Stromal cell of bone marrow (primary cell): ENCODE measurements around the gene VAMP4.
A peak's percentile ranks its signal among the peaks of the same experiment; 100 is the strongest.

Source experiments
- DNase-seq: peaks from one replicate; pipeline ENCODE4 v3.0.0-alpha.2; 2012; ENCODE audit warnings: low read depth

VAMP4 gene, protein sequence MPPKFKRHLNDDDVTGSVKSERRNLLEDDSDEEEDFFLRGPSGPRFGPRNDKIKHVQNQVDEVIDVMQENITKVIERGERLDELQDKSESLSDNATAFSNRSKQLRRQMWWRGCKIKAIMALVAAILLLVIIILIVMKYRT

DNA sequence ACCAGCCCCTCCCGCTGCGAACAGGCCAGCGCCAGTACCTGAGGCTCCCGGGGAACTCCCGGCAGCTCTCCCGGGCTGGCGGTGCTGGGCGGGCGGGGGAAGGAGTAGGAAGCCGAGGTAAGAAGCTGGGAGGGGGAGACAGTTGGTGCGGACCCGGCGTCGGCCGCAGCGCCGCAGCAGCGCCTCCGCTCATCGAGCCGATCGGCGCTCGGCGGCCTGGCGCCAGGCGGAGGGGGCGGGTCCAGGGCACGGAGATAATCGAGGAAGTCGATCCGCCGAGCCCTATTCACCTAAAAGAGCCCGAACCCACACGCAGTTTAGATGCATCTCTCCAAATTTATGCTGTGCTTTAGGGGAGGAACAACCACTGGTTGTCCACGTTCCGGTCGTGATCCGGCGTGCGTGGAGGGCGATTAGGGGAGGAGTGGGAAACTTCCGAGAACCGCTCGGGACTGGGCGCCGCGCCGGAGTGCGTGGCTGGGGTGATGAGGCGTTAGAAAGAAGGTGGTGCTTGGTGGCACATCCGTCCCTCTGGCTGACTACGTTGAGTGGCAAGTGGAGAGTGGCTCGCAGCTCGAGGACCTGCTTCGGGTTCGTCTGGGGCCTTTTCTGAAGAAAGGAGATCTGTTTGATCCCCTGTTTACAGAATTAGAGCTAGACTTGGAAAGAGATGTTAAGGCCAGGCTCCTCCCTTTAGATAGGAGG, at the start of gene VAMP4:
Gene VAMP4 (minus strand): TSS at position 194 of the 705 bp plus-strand sequence. CDS start 3,651 bp downstream, outside the sequence.
- DNase-seq = peak; percentile 77

DNA sequence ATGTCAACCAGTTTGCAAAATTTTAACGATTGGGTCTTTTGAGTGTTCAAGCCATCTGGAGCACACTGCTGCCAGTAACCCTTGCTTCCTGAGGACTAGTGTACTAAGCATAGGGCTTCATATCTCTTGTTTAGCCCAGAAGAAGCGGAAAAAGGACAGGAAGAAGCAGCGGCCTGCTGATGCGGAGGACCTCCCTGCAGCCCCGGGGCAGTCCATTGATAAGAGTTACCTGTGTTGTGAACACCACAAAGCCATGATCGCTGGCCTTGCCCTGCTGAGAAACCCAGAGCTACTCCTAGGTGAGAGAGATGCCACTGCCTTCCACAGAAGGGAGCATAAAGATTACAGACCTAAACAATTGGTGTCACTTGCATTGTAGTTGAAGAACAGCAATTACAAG, 48.5 kb upstream of the VAMP4 start:
- no peak for DNase-seq

DNA sequence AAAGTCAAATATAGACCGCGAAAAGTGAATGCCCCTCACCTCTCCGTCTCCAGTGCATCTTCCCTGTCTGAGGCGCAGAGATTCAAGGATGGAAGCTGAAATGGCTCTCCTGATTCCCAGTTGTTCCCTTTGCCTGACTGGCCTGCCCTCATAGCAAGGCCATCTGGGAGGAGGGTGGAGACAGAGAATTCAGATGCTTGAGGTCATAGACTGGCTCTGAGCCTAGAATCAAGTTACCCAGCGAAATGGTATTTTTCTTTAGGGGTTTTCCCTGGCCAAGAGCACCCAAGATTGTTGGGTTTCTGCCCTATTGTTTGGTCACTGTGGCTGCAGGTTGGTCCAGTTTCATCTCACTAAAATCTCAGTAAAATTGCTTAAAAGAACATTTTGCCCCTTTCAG, 46.8 kb upstream of the VAMP4 start:
- DNase-seq = peak; percentile 79

DNA sequence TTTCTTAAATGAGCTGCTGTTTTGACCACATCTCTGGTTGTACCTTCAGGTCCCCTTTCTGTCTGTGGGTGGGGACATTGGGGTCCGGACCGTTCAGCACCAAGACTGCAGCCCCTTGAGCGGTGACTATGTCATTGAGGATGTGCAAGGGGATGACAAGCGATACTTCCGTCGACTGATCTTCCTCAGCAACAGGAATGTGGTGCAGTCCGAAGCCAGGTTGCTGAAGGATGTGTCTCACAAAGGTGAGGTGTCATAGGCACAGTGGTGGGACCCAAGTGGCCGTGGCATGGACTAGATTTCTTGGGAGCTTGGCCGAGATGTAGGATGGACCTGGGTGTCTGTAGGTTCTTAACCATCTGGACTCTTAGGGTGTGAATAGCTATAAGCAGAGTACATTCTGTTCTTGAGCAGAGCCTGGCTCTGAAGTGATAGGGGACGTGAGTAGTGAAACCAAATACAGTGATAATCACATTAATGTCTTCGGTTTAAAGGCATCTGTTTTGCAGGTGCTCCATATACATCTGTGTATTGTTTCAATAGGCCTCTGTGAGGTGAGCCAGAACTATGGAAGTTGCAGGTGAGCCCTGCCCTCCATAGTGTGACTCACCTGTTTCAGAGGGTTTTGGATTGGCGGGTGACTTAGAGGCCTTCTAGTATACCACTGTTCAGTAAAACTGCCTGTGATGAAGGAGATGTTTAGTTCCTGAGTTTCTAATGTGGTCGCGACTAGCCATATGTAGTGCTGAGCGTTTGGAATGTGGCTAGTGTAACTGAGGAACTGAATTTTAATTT, 46.0 kb upstream of the VAMP4 start:
- no peak for DNase-seq

DNA sequence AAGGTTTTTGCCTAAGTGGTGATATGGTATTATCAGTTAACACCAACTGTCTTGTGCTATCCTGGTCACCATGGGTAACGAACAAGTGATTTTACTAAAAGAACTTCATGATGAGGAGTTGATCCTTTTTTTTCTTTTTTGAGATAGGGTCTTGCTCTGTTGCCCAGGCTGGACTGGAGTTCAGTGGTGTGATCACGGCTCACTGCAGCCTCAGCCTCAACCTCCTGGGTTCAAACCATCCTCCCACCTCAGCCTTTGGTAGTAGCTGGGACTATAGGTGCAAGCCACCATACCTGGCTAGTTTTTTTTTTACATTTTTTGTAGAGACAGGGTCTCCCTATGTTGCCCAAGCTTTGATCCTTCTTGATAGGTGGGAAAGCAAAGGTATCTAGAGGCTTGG, 44.7 kb upstream of the VAMP4 start:
- no peak for DNase-seq

DNA sequence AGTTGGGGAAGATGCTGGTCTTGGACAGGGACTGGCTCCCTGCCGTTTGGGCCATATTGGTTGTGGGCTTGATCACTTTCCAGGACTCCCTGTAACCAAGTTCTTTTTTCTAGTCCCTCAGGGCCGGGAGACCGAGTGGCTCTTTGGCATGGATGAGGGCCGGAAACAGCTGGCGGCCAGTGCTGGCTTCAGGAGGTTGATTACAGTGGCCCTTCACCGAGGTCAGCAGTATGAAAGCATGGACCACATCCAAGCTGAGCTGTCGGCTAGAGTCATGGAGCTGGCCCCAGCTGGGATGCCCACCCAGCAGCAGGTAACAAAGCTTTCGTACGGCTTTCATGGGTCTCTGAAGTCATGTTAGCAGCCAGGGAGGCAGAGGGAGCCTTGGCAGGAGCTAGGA, 43.9 kb upstream of the VAMP4 start:
- no peak for DNase-seq

DNA sequence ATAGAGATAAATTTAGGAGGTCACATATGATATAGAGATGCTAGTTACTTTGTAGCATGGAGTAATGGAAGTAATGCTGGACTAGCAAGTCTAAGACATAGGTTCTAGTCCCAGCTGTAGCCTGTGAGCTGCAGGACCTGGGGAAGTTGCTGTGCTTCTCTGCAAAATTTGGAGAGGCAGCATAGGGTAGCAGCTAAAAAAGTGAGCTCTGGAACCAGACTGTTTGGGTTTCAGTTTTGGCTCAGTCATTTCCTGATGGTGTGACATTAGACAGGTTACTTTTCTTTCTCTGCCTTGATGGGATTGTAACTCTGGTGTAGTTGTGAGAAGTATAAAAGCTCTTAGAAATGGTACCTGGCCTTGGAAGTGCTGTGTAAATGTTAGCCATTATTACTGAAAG, 42.9 kb upstream of the VAMP4 start:
- no peak for DNase-seq

DNA sequence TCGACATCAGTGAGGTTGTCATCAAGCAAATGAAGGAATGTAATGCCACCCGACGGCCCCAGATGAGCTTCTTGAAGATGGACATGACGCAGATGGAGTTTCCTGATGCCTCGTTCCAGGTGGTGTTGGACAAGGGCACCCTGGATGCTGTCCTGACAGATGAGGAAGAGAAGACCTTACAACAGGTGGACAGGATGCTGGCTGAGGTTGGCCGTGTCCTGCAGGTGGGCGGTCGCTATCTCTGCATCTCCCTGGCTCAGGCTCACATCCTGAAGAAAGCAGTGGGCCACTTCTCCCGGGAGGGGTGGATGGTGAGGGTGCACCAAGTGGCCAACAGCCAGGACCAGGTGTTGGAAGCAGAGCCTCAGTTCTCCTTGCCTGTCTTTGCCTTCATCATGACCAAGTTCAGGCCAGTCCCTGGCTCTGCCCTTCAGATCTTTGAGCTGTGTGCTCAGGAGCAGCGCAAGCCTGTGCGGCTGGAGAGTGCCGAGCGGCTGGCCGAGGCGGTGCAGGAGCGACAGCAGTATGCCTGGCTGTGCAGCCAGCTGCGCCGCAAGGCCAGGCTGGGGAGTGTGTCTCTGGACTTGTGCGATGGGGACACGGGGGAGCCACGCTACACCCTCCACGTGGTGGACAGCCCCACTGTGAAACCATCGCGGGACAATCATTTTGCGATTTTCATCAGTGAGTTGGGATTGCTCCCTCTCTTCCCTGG, 42.1 kb upstream of the VAMP4 start:
- no peak for DNase-seq

DNA sequence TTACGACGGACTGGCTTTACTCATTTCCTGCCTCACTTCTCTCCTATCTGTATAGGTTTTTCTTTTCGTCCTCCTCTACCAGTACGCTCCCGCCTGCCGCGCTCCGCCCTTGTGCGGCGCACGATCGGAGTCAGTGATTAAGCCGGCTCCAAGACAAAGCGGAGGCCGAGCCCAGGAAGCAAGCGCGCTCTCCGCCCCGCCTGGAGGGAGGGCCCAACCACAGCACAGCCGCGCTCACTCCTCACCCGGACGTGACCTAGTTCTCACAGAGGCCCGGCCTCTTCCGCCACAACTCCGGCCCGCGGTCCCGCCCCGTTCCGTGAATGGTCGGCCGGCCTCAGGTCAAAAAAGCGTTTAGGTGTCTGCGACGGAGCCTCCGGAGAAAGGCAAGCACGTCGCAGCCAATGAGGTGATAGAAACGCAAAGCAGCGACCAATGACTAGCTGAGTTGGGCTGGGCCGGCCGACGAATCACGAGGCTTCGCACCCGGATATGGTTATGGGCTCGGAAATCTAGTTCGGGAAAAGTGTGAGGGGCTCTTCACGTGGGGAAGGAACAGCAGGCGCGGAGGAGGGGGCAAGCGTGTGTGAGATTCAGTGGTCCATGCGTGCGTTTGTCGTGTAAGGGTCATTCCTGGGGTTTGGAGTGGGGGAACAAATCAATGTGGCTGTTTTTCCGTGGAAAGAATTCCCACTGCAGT, 39.5 kb upstream of the VAMP4 start, which contains the start of gene METTL13:
Gene METTL13 (plus strand): TSS at position 485 of the 700 bp plus-strand sequence. CDS start 308 bp downstream, outside the sequence.
- DNase-seq = peak; percentile 99

DNA sequence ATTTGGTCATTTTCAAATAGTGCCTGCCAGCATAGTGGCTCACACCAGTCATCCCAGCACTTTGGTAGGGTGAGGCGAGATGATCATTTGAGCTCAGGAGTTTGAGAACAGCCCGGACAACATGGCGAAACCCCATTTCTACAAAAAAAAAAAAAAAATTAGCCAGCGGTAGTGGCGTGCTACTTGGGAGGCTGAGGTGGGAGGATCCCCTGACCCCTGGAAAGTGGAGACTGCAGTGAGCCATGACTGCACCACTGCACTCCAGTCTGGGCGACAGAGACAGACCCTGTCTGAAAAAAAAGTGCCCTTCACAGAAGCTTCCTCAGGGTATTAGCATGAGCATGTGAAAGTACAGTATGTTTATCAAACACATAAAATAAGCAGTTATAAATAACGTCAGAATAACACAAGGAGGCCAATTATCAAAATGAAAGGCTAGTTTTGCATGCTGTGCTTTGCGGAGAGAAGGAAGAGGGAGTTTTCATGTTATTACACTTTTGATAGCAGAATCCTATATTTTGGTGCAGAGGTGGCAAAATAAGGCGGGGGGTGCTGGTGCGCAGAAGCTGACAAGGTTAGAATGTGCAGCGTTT, 38.8 kb upstream of the VAMP4 start:
- DNase-seq = no peak

DNA sequence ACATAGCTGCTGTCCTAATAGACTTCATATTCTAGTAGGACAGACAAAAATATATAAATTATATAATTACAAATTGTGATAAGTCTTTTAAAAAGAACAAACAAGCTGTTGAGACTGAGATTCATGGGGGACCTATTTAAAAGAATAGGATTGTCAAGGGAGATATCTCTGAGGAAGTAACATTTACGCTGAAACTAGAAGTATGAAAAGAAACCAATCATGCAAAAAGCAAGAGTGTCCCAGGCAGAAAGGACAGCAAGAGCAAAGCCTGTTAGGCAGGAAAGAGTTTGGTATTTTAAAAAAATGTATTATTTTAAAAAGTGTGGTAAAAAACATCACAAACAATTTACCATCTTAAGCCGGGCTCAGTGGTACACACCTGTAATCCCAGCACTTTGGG, 30.4 kb upstream of the VAMP4 start:
- DNase-seq = no peak

DNA sequence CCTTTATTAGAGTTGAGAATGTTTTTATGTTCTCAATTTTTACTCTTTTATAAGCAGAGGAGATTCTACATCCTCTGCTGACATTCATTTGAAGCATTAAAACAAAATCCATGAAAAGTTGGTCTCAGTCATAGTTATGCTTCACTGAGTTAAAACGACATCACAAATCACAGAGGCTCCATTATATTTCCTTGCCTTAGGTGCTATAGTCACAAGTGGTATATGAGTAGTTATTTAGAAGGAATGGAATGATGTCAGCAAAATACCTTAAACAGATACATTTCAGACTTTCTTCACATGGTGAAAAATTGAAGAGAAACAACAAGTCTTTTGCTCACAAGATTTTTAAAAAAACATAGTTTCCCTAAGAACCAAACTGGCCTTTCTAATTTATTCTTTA, 27.9 kb upstream of the VAMP4 start:
- DNase-seq = no peak

DNA sequence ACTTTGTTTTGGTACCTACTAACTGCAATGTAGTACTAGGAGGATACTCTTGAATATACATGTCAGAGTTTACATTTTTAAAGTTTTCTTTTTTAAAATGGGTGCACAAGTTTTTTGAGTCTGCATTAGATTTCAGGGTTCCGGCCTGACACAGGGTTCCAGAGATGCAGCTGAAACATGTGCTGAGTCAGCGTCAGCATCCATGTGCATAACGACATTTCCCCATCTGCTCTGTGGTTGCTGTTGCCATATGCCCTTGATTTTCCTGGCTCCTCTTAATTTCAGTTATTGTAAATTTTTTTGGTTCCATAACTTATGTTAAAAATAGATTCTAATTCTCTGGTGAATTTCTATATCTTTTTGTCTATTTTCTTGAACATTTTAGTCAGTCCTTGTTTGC, 27.3 kb upstream of the VAMP4 start:
- no peak for DNase-seq

DNA sequence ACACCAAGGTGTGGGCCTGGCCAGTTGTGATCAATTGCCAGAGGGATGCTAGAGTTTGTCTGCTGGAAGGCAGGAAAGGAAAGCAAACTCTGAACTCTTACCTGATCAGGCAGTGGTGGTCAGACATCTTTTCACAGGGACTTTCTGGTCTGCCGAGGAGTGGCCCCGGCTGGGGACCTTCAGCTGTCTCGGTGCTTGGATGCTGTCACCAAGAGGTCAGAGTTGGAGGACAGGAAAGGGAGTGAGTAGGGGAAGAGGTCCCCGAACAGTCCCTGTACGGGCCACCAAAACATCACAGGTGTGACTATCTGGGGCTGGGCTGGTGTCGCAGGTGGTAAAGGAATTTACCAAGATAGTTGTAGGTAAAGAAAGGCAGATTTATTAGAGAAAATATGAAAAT, 21.9 kb upstream of the VAMP4 start:
- DNase-seq = no peak

DNA sequence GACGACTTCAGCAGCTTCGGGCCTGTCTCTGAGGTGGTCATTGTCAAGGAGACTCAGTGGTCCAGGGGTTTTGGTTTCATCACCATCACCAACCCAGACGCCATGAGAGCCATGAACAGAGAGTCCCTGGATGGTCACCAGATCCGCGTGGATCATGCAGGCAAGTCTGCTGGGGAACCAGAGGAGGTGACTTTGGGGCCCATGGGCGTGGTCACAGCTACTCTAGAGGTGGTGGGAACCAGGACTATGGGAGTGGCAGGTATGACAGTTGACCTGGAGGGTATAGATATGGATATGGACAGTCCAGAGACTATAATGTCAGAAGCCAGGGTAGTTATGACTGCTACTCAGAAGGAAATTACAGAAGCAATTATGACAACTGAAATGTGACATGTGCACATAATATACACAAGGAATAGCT, 20.3 kb upstream of the VAMP4 start:
- DNase-seq = no peak

DNA sequence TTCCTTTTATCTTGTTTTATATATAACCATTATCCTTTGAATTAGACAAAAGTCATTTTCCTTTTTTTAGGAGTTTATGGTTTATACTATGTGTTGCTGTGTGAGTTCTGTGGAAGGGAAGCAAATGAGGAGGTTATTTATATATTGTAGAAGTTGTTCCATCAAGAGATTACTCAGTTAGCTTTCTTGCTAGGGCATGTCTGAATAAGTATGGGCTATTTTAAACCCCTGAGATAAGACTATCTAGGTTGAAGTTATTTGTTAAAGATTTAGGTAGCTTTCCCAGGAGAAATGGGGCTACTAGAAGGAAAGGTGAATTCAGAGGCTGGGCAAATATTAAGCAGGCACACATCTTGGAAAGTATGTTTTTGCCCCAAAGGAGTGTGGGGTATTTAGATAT, 16.1 kb upstream of the VAMP4 start:
- DNase-seq = no peak

DNA sequence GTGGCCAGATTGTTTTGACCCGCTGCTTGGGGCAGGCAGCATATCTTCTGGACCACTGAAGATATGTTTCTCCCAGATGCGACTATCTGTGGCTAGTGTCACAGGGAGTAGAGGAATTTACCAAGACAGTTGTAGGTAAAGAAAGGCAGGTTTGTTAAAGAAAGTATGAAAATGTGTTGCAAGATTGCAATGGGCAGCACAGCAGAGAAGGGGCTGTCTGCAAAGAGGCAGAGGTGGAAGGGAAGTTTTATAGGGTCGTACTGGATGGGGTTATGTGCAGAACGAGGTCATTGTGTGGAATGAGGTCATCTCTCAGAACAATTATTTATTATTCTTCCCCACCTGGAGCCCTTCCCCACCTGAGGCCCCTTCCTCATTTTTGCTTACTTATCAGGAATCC, 15.0 kb upstream of the VAMP4 start:
- DNase-seq = no peak

DNA sequence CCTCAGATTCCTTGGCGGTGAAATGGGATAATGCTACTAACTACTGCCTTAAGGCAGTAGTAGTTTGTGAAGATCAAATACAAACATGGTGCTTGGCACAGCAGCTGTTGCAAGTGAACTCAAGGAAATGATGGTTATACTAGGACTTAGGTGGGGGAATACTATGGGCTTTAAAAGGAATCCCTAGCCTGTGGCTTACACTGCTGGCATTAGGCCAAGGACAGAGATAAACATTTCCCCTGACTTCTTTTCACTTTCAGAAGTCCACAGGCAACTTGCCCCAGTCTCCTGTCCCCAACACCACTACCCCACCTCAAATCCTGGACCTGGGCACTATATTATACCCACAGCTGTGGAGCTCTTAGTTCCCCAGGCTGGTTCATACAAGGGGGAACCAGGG, 13.1 kb upstream of the VAMP4 start:
- no peak for DNase-seq

DNA sequence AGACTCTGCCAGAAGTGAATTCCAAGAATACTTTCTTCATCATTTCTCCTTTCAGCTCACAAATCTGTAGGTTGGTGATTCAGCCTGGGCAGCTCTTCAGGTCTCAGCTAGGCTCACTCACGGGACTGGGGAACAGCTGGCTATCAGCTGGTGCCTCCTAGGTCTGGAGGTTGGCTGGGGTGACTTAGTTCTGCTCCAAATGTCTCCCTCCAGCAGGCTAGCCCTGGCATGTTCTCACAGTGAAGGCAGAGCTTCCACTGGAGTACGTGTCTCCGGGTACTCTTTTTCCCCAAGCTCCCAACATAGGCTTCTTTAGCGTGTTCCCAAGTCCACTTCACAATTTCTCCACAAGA, 12.5 kb upstream of the VAMP4 start:
- no peak for DNase-seq

DNA sequence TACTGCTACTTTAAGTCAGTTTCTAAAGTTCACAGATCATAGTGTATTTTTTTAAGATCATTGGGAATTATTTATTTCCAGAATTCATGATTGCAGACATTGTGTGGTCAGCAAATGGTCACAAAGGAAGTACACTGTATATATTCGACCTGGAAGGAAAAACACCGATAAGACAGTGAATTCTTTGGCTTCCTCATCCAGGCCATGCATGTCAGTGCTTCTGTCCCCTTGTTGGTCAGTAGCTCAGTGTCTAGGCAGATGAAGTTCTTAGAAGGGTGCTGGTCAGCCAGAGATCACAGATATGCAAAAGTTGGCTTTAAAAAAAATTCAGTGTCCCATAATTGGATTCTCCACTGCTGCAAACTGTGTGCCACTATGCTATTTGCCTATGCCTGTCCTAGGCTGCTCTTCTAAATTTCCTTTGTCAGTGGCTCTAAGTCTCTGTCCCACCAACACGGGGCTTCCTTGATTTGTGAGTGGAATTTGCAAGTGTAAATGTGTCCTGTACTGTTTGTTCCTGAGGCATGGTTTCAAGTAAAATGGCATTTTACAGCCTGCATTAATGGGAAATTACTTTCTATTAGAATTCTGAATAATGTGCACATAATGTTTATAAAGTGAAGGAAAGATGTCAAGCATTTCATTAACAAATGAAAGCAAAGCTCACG, 12.0 kb upstream of the VAMP4 start:
- no peak for DNase-seq

DNA sequence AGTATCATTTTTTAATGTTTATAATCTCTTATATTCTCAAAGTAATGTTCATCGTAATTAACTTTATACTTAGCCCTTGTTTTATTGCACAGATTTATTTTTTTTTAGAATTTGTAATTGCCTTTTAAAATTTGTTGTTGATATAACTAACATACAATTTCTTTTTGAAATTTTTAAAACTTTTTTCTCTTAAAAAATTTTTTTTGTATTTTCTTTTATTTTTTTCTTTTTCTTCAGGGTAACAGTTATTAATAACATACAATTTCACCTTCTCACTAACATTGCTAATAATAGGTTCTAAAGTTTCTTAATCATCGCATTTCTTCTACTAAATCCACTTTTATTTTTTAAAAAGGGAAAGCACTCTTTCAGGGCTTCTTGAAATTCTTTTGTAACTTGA, 11.3 kb upstream of the VAMP4 start:
- DNase-seq = no peak
